Hematopoietic multipotent progenitor cell treated with erythropoietin and hydrocortisone succinate and interleukin-3 and kit ligand, for 4 days (in vitro differentiated cells): ENCODE results near the gene AGAP1.

Experiments
- DNase-seq: peaks from one replicate; pipeline ENCODE4 v3.0.0-alpha.2; 2015

Gene AGAP1

DNA sequence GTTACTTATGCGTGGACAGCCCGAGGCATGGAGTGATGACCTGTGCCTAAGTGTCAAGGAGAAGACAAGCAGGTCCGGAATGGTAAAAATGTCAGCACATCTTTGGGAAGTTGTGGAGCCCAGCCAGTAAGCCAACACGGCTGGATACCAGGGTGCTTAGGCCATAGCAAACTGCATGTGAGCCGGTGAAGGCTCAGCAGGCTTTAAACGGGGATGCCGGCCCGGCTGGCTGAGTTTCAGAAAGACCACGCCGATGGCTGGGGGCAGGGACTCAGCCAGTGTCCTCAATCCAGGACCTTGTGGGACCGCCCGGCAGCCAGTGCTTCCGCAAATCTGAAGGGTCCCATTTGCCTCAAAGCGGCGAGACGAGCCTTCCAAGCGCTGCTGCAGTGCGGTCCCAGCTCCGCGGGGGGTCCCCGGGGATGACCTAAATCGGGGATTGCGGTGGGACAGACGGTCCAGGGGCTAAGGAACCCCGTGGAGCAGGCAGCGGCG is 946 bp upstream of the AGAP1 start:
- no peak for DNase-seq

DNA sequence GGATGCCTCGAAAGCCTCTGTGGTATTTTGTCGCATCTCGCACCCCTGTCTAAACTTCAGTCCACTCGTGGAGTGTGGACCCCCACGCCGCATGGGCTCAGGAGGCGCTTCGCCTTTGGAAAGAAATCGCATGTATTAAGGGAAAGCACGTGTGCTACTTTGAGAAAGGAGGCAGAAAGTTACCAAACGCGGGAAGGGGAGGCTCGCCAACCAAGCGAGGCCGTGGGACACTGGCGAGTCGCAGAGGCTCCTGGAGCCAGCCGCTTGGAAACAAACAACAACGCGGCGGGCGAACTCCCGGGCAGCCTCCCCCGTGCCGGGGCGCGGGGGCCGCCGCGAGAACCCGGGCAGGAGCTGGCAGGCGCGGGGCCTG is 455 bp upstream of the AGAP1 start:
- DNase-seq: peak; percentile 19

DNA sequence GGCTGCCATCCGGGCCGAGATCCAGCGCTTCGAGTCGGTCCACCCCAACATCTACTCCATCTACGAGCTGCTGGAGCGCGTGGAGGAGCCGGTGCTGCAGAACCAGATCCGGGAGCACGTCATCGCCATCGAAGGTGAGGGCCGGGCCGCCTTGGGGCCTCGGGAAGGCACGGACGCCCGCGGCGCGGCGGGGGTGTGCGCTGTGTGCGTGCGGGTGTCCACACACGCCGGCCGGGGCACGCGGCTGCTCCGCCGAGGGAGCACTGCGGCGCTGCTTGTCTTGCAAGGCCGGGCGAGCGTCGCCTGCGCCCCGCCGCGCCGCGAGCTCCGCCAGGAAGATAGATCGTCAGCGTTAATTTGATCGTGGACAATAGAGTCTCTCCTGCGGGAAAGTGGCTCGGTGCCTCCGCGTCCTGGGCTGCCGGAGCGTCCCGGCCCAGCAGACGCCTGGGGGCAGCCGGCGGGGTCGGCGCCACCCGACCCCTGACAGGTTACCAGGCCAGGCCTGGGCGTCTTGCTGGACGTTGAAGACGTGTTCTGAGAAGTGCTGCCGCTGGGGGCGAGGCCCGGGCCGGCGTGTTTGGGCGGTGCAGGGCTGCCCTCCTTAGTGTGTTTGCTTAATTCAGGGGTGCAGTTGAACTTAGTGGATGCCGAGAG is 1.0 kb downstream of the AGAP1 start:
- DNase-seq: peak; percentile 27

DNA sequence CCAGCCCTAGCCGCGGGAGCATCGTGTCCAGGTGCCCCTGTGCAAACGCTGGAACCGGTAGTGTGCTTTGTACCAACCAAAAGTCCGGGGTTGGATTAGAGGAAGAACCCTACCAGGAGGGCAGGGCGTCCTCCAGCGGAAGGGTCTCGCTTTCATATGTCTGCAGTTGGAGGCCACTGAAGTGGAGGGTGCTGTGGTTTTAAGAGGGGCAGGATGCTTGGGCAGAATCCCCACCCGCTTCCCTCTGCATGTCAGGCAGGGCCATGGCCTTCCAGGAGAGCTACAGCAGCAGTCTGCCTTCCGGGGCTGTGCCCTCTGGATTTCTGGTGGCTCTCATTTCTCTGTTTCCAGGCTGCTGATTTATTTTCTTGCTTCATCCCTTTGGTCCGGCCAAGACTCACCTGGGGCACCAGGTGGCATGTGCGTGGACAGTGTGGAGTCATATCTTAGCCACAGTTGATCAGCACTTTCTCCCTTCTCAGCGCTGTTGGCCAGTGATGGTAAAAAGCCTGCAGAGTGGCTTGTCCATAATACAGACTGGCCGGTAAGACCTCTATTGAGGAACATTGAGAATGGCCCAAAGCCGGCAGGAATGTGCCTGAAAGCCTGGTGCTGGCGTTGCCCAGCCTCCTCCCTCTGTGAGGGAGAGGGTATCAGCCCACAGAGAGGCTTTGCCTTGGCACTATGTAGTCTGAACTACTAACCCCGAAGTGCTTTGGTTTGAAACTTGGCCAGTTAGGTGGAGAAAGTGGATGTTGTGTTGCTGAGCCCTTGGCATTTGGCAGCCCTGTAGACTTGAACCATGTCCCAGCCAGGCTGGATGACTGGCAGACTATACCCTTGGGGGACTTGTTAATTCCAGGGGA is 1.8 kb downstream of the AGAP1 start:
- no peak for DNase-seq

DNA sequence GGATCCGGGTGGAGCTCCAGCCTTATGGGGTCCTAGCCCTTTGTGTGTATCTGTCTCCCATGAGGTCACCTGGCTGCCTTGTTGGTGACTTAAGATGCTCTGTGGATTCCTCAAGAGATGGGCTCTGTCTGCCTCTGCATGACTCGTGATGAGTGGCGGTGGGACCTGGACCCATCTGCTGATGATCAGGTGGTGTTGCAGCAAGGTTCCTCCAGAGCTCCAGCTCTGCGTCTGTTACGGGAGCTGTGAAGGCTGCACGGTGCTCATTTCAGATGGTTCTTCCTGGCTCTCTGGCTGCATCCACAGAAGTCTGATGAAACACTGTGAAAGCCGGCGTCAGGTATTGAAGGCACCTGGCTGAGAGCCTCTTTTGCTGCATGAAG is 2.4 kb downstream of the AGAP1 start:
- DNase-seq: no peak

DNA sequence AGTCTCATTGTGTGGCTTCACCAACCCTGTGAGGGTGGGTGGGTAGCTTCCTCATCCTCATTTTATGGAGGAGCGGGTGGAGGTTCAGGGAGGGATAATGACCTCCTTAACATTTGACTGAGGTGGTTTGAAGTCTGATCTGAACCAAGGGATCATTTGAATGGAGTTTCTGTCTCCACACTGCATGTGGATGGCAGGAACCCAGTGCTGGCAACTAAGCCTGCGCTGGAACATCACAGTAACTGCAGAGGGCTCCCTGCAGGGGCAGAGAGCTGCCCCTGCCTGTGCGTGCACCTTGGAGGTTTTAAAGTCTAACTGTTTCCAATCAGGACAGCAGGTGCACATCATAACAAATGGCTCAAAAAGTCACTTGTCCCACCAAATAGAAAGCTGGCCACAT is 3.3 kb downstream of the AGAP1 start:
- no peak for DNase-seq

DNA sequence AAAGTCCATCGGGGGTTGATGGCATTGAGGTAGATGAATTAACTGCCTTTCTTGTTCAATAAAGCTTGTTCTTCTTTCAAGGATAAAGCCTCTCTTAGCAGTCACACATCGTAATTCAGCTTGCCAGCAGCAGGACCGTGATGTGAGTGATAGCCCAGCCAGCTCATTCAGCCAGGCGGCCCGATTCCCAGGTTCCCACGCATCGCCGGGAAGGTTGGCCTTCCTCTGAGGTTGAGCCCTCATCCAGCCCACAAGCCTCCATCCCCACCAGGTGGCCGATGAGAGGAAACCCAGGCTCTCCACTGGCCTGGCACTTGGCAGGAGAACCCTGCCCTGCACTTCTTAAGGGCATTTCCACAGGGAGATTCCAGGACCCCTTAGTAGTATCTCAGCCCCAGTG is 4.7 kb downstream of the AGAP1 start:
- DNase-seq: no peak

DNA sequence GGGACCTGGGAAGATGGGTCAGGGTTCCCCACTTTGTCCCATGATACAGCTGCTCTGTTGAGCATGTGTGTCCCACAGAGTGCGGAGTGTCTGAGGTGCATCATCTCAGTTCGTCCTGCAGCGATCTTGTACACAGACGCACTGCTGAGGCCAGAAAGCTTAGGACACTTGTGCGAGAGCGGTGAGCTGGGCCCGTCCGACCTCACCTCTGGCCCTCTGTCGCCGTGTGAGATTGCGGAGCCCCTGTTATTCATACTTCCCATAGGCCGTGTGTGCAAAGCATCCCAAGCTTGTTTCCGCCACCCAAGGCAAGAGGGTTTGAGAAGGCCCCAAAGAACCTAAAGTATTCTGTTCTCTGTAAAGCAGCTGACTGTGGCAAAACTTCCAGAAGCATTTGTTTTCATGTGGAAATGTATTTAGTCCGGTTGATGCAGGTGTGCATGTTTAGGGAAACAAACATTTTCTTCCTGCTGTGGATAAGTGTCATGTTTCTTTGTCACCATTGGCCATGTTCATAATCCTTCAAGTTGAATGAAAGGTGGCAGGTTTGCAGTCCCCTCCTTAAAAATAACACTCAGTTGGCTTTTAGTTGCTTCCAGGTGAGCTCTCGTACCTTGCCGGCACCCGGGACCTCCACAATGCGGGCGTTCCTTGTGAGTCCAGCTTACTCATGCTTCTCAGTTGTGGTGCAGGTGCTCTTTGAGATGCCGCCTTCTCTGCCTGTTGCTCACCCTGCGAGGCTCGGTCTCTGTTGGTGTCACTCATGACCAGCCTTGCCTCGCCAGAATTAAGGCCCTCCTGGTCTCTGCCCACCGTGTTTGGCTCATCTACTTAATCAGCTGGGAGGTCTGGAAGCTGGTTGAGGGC is 5.3 kb downstream of the AGAP1 start:
- DNase-seq: no peak

DNA sequence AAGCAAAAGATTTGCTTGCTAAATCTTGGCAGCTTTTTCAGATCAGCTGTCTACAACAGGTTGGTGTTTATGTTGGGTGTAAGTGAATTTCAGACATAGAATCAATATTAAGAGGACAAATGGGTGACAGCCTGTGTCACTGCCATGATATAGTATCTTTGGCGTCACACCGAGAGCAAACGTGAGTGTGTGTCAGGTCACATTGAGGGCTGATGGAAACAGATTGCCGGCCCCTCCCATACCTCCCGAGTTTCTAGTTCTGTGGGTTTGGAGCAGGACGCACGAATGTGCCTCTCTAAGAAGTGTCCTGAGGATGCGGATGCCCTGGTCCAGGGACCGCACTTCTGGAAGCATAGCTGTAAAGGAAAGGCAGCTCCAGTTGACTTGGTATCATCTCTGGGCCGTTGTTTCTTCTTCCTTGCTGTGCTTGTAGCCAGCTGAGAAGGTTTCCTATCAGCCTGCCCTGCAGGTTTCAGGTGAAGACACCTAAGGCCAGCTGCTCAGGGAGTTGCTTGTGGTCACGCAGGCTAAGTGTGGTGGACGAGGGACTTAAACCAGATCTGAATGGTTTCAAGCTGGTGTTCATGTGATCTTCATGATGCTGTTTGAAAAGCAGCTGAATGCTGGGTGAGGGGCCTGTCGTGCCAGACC is 6.4 kb downstream of the AGAP1 start:
- no peak for DNase-seq

DNA sequence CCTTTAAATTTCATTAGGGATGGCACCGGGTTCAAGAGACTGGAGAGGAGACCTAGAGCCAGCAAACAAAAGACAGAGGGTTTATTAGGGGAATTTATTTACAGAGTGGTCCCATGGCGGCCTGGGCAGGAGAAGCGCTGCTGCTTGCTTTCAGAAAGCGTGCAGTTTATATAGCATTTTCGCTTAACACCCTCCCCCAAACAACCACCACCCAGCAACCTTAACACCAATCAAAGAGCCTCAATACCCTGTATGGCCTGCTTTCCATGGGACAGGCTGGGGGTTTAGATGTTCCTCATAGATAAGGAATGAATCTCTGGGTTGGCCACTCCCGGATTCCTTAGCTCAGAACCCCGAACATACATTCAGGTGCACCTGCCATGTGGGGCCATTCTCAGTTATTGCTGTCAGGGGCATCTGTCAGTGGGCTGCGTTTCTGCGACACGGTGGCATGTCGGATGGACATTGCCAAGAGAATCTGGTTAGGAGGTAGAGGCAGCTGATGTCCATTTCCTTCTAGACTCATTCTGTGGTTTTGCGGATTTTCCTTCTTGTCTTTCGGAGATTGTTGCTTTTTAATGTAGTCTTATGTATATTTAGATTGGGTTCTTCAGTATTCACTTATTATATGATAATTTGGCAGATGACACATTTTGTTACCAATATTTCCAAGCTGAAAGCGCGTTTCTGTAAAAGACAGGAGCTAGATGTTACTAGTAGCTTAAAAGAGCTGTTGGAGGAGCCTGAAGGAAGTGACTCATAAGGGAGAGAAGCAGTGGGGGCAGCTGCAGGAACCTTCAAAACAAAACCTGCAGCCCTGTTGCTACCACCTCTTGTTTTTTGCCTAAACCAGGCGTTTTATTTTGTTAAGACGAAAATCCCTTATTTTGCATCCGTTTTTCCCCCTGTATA is 7.2 kb downstream of the AGAP1 start:
- peak; percentile 27 for DNase-seq

DNA sequence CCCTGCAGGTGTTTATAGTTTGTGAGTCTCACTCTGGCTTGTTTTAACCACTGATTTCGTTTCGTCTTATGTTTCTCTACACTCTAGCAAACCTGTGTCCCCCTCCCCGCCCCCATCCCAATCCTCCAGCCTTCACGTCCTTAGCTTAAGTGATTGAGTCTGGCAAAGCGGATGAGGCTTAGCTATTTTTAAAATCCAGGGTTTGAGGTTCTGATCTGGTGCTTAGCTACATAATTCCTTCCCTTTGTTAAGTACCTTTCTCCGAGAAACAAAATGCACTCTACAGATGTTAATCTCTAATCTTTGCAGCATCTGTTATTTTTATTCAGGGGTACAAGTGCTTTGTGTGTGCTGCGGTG is 7.8 kb downstream of the AGAP1 start:
- no peak for DNase-seq

DNA sequence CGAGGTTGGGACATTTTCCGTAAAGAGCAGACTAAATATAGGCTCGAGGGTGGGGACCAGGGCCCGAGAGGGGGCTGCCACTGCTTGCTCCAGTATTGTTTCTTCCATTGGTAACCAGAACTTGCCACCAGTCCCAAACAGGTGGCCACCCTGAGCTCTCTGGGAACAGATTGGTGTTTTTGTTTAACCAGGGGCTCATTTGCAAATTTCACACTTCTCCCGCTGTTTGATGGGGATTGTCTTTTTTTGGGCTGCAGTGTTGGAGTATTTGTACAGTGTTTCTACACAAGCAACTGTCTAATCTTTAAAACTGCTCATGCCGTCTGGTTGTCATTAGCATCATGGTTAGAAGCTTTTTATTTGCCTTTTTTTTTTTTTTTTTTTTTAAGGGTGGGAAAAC is 8.5 kb downstream of the AGAP1 start:
- no peak for DNase-seq

DNA sequence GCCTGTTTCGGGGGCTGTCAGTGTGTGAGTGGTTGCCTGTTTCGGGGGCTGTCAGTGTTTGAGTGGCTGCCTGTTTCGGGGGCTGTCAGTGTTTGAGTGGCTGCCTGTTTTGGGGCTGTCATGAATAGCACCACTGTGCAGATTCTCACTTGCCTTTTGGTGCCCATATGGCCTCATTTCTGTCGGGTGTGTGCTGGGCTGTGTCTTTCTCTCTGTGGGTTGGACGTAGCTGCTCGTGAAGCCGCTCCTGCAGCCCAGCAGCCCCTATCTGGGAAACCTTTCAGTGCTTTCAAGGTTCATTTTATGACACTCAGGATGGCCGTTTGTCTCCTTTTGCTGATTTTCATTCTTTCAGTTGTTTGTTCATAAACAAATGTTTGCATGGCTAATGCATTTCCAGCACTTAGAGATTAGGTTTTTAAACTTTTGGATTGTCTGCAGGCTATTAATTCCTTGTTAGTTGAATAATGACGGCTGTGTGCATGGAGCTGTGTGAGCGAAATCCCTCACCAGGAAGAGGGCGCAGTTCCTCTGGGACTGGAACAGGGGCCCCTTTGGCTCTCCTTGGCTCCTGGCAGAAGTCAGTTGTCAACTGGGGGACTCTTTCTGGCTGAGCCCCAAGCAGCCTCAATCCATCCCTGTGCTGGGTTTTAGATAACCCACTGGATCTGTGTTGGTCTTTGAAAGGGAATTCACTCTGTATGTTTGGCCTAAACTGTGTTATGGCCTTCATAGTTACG is 10.8 kb downstream of the AGAP1 start:
- no peak for DNase-seq

DNA sequence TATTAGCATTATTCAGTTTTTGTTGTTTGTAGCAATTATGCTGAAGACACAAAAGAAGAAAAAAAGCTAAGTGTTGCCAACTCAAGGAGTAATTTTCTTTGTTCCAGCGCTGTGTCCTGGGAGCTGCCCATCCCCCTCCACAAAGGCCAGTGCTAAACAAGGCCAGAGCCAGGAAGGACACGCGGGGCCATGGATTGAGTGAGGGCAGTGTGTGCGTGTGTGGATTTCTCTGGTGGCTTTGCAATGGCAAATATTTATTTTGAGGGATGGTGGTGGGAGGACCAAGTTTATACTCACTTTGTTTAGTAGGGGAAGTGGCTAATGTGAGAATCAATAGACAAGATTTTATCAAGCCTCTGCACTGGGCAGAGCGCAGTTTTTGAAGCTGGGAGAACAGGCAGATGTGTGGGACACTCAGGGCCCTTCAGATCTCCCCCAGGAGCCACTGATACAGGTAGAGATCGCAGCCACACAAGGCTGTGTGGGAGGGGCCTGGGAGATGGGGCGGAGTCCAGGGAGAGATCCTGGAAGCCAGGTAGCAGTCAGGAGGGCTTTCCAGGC is 11.4 kb downstream of the AGAP1 start:
- DNase-seq: no peak

DNA sequence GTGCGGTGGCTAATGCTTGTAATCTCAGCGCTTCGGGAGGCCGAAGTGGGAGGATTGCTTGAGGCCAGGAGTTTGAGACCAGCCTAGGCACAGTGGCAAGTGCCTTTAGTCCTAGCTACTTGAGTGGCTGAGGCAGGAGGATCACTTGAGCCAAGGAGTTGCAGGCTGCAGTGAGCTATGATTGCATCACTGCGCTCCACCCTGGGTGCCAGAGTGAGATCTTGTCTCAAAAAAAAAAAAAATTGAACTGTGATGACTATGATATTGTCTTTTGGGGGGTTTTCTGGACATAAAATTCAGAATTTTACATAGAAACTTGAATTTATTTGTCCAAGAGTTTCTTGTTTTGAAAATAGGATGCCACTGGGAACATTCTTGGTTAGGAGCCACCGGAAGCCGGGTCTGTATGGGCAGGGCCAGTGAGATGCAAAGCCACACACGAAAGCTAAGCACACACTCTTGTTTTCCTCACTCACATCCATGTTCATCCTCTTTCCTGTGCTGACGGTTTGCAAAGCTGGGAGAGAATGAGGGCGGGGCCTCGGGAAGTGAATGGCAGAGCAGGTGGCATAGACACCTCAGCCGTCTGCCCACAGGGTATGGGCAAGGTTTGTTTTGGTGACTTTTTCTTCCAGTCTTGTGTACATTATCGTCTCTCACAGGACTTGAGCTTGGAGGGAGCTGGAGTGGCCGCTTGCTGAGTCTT is 12.6 kb downstream of the AGAP1 start:
- DNase-seq: no peak

DNA sequence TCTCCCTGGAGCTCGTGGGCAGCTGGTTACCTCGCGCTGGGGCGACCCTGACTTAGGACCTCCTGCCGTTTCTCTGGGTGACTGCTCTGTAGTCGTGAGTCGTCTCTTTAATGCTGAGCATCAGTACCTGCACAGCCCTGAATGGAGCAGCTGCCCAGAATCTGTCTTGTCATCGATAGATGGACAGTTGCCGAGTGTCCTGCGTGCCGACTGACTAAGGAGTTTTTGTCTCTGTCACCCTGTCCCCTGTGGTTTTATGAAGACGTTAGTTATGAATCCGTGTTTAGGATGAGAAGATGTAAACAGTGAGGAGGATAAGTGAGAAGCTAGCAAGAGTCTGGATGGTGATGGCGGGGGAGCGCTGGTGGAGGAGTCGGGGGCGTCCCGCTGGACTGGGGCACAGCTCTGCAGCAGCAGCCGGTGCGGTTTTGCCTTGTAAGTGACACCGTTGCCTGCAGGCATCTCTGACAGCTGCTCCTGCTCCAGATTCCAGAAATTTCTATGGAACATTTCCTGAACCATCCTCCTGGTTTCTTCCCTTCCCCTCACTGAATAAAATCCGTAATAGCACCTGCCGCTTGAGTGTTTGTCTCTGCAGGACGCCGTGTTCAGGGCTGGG is 13.3 kb downstream of the AGAP1 start:
- DNase-seq: no peak

DNA sequence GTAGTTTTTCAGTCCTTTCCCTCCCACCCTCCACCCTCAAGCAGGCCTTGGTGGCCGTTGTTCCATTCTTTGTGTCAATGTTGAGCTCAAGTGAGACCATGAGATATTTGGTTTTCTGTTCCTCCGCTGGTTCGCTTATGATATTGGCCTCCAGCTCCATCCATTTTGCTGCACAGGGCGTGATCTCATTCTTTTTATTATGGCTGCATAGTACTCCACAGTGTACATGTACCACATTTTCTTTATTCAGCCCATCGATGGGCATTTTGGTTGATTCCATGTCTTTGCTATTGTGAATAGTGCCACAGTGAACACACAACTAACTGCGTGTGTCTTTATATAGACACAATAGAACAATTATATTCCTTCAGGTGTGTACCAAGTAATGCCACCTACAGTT is 14.1 kb downstream of the AGAP1 start:
- DNase-seq: no peak

DNA sequence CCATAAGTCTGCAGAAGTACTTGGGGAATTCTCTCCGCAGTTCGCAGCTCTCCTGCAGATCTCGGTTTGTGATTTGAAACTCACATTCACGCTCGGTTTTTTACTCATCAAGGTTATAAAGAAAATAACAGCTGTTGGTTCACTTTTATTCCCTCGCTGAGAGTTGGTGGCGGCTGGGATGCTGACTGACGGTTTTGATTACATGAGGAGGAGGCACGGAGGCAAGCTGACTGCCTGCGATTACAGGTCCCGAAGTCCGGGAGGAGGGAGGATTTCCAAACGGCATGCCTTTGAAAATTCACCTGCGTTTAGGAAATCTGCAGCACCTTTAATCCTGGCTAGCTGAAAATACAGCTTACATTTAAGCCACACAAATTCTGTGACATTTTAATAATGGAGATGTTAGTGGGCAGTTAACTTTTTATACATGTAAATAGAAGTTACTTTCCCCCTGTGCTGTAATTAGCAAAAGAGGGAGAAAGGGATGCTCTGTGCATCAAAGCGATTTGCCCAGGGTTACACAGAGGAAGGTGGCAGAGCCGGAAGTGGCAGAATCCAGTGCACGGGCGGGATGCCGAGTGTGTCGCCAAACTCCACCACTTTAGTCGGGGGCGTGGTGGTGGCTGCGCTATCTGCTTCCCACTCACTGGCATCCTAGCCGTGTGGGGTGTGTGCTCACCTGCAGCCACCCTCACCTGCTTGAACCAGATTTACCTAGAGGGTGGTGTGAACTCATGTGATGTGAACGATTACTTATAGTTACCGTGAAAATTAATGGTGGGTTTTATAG is 14.7 kb downstream of the AGAP1 start:
- DNase-seq: no peak

DNA sequence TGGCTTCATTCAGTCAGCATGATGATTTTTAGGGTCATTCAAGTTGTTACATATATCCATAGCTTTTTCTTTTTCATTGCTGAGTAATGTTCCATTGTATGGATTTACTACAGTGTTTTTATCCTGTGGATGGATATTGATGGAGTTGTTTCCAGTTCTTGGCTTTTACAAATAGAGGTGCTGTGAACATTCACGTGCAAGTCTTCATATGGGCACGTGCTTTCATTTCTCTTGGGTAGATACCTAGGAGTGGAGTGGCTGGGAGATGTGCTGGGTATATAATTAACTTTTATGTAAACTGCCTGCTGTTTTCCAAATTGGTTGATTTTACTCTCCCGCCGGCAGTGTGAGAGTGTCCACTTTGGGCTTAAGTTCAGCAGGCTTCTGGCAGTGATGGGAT is 16.5 kb downstream of the AGAP1 start:
- no peak for DNase-seq
